ENCODE data around the gene SEC22C.
A peak's percentile ranks its signal among the peaks of the same experiment; 100 is the strongest.

Gene SEC22C

GRCh38 chr3:42581709-42582473 is at the start of gene SEC22C:
SEC22C (minus strand) TSS chr3:42581967; CDS start chr3:42569046, 12,921 bp downstream.
- peak; percentile 49 for TF ChIP-seq CTCF (IDR thresholded peaks at IDR 0.05; ENCODE audit: extremely low read depth, insufficient read depth, missing control alignments)
- in situ Hi-C loops (cut with MboI; ENCODE audit: low pct_unique_long_range_greater_than_20kb, low sequenced_read_pairs, unreplicated experiment): no loop called here
- DNase-seq (ENCODE audit: low spot score): peak; percentile 98

GRCh38 chr3:42613462-42613861 is 31.7 kb upstream of the SEC22C start:
- peak; percentile 41 for TF ChIP-seq CTCF (IDR thresholded peaks at IDR 0.05; ENCODE audit: extremely low read depth, insufficient read depth, missing control alignments)
- DNase-seq (ENCODE audit: low spot score): no peak
- in situ Hi-C loops (cut with MboI; ENCODE audit: low pct_unique_long_range_greater_than_20kb, low sequenced_read_pairs, unreplicated experiment): no loop called here

- no peak for TF ChIP-seq CTCF (IDR thresholded peaks at IDR 0.05; ENCODE audit: extremely low read depth, insufficient read depth, missing control alignments)
- DNase-seq (ENCODE audit: low spot score): peak; percentile 12
- in situ Hi-C loops (cut with MboI; ENCODE audit: low pct_unique_long_range_greater_than_20kb, low sequenced_read_pairs, unreplicated experiment): no loop called here
Measured at GRCh38 chr3:42612928-42613327, 31.2 kb upstream of the SEC22C start.

- in situ Hi-C loops (cut with MboI; ENCODE audit: low pct_unique_long_range_greater_than_20kb, low sequenced_read_pairs, unreplicated experiment): no loop called here
- no peak for DNase-seq (ENCODE audit: low spot score)
Measured at GRCh38 chr3:42612217-42612616, 30.4 kb upstream of the SEC22C start.

GRCh38 chr3:42610976-42611375 is 29.2 kb upstream of the SEC22C start:
- in situ Hi-C loops (cut with MboI; ENCODE audit: low pct_unique_long_range_greater_than_20kb, low sequenced_read_pairs, unreplicated experiment): no loop called here
- TF ChIP-seq CTCF (IDR thresholded peaks at IDR 0.05; ENCODE audit: extremely low read depth, insufficient read depth, missing control alignments): no peak

More at GRCh38 chr3:42612217-42612616, 30.4 kb upstream of the SEC22C start:
- TF ChIP-seq CTCF (IDR thresholded peaks at IDR 0.05; ENCODE audit: extremely low read depth, insufficient read depth, missing control alignments): no peak

GRCh38 chr3:42608581-42608980 is 26.8 kb upstream of the SEC22C start:
- no peak for DNase-seq (ENCODE audit: low spot score)
- no peak for TF ChIP-seq CTCF (IDR thresholded peaks at IDR 0.05; ENCODE audit: extremely low read depth, insufficient read depth, missing control alignments)
- in situ Hi-C loops (cut with MboI; ENCODE audit: low pct_unique_long_range_greater_than_20kb, low sequenced_read_pairs, unreplicated experiment): no loop called here

More at GRCh38 chr3:42610976-42611375, 29.2 kb upstream of the SEC22C start:
- no peak for DNase-seq (ENCODE audit: low spot score)
